Loucy (cell line): Measurements from ENCODE around the gene NBEAL2.

Experiments used
- H2AFZ ChIP-seq: fragments of 200-600 bp; sonication (generic); 2 replicates; pipeline ENCODE4 v1.6.0; 2016; ENCODE audit warnings: antibody characterized with exemption, mild to moderate bottlenecking, low read length, moderate library complexity
- H3F3A ChIP-seq: fragments of 200-600 bp; 2 replicates; pipeline ENCODE4 v1.6.0; 2016; ENCODE audit warnings: antibody characterized with exemption, low read depth, mild to moderate bottlenecking
- H3K27me3 ChIP-seq: fragments of 200-600 bp; sonication (generic); 2 replicates; pipeline ENCODE4 v1.6.1; 2014; ENCODE audit warnings: low read length, mild to moderate bottlenecking; ENCODE audit not compliant: insufficient read depth, poor library complexity, severe bottlenecking
- H3K36me3 ChIP-seq: fragments of 200-600 bp; sonication (generic); 2 replicates; pipeline ENCODE4 v1.6.1; 2016; ENCODE audit warnings: low read length; ENCODE audit not compliant: insufficient read depth
- H3K4me1 ChIP-seq: fragments of 200-600 bp; sonication (generic); 2 replicates; pipeline ENCODE4 v1.5.1; 2014; ENCODE audit warnings: low read length, mild to moderate bottlenecking; ENCODE audit not compliant: insufficient read depth, poor library complexity, severe bottlenecking
- H3K4me2 ChIP-seq: fragments of 200-600 bp; sonication (generic); 2 replicates; pipeline ENCODE4 v1.6.0; 2014; ENCODE audit warnings: antibody characterized with exemption, low read length, low read depth, mild to moderate bottlenecking; ENCODE audit not compliant: poor library complexity, severe bottlenecking
- H3K4me3 ChIP-seq: fragments of 200-600 bp; sonication (generic); 2 replicates; pipeline ENCODE4 v1.5.1; 2014; ENCODE audit warnings: low read length, mild to moderate bottlenecking, mixed read lengths; ENCODE audit not compliant: poor library complexity, severe bottlenecking
- H3K79me2 ChIP-seq: fragments of 200-600 bp; sonication (generic); 2 replicates; pipeline ENCODE4 v1.6.1; 2014; ENCODE audit warnings: low read length; ENCODE audit not compliant: insufficient read depth
- H3K9ac ChIP-seq: fragments of 200-600 bp; sonication (generic); 2 replicates; pipeline ENCODE4 v1.6.0; 2014; ENCODE audit warnings: mild to moderate bottlenecking, low read depth, low read length, moderate library complexity; ENCODE audit not compliant: poor library complexity, severe bottlenecking
- H3K9me2 ChIP-seq: fragments of 200-600 bp; sonication (generic); replicated peaks from 2 replicates; pipeline ENCODE4 v1.6.1; 2016; ENCODE audit warnings: low read depth, low read length, mixed read lengths
- H3K9me3 ChIP-seq: fragments of 200-600 bp; sonication (generic); 2 replicates; pipeline ENCODE4 v1.6.1; 2014; ENCODE audit warnings: mild to moderate bottlenecking, antibody characterized with exemption, low read length, low read depth; ENCODE audit not compliant: insufficient read depth
- H4K20me1 ChIP-seq: fragments of 200-600 bp; sonication (generic); 2 replicates; pipeline ENCODE4 v1.6.0; 2014; ENCODE audit warnings: antibody characterized with exemption, low read length, mild to moderate bottlenecking; ENCODE audit not compliant: insufficient read depth, poor library complexity, severe bottlenecking
- EZH2phosphoT487 ChIP-seq: fragments of 200-600 bp; IDR thresholded peaks from 2 replicates; pipeline ENCODE4 v1.6.1; 2018; ENCODE audit warnings: antibody characterized with exemption, mild to moderate bottlenecking, moderate library complexity, borderline replicate concordance
- TF ChIP-seq, protein P1 (sequence below): fragments of 200-600 bp; sonication (generic); conservative IDR thresholded peaks from 2 replicates; pipeline ENCODE4 v1.5.1; 2014; ENCODE audit warnings: mild to moderate bottlenecking, antibody characterized with exemption, low read length

NBEAL2 gene

DNA sequence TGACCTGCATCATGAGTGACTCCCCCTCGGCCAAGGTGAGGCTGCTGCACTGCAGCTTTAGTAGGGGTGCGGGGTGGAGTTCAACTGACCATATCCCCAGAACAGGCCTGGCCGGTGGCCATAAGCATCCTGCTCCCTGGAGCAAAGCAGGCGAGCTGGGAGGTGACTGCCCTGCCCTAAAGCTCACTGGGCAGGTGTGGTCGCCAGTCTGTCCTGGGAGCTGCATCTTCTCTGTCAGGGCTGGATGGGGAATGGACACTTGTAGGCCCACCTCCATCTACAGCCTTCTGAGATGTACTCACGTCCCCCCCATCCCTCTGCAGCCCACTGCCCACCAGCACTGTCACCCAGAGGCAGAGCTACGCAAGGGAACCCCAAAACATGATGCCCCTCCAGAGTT lies 14.5 kb downstream of the NBEAL2 start:
- no peaks in the 10 kb centered on the region for H3K9me2 ChIP-seq
- no peaks in the 10 kb centered on the region for H3F3A ChIP-seq
- no peak overlapping the region for H3K9ac ChIP-seq
- H4K20me1 ChIP-seq = no peaks in the 10 kb centered on the region
- no peak overlapping the region for H3K4me3 ChIP-seq
- H2AFZ ChIP-seq = no peak overlapping the region
- H3K4me2 ChIP-seq = no peak overlapping the region
- no peaks in the 10 kb centered on the region for H3K27me3 ChIP-seq
- no peaks in the 10 kb centered on the region for H3K9me3 ChIP-seq
- H3K4me1 ChIP-seq = peaks cover 45% of the 10 kb centered on the region
- peaks cover 34% of the 10 kb centered on the region for H3K79me2 ChIP-seq
- peaks cover 15% of the 10 kb centered on the region; the same call in 1 of the 2 replicates for H3K36me3 ChIP-seq
- TF ChIP-seq EZH2phosphoT487 = no peak
- TF ChIP-seq, protein P1, sequence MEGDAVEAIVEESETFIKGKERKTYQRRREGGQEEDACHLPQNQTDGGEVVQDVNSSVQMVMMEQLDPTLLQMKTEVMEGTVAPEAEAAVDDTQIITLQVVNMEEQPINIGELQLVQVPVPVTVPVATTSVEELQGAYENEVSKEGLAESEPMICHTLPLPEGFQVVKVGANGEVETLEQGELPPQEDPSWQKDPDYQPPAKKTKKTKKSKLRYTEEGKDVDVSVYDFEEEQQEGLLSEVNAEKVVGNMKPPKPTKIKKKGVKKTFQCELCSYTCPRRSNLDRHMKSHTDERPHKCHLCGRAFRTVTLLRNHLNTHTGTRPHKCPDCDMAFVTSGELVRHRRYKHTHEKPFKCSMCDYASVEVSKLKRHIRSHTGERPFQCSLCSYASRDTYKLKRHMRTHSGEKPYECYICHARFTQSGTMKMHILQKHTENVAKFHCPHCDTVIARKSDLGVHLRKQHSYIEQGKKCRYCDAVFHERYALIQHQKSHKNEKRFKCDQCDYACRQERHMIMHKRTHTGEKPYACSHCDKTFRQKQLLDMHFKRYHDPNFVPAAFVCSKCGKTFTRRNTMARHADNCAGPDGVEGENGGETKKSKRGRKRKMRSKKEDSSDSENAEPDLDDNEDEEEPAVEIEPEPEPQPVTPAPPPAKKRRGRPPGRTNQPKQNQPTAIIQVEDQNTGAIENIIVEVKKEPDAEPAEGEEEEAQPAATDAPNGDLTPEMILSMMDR = no peak

DNA sequence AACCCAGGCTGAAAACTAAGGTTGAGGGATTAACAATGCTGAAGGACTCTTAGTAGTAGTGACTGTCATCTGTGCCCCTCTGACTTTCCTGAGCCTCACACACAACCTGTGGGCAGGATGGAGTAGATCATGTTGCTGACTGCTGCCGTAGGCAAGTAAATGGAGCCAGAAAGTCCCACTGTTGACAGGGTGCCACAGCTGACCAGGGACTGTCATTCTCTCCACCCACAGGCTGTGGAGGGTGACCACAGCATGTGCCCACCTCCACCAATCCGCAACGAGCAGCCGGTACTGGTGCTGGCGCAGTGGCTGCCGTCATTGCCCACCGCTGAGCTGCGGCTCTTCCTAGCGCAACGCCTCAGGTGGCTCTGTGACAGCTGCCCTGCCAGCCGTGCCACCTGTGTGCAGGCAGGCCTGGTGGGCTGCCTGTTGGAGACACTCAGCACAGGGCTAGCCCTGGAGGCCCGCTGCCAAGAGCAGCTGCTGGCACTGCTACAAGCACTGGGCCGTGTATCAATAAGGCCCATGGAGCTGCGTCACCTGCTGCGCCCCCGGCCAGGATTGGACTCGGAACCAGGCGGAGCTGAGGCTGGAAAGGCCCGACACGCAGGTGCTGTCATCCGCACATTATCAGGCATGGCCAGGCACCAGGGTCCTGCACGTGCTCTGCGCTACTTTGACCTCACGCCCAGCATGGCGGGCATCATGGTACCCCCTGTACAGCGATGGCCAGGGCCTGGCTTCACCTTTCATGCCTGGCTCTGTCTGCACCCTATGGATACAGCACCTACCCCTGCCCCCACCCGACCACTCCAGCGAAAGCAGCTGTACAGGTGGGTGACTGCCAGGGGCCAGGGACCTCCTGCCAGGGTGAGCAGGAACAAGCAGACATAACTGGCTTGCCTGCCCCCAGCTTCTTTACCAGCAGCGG lies 15.6 kb downstream of the NBEAL2 start:
- H3K27me3 ChIP-seq = no peaks in the 10 kb centered on the region
- H3K4me1 ChIP-seq = peaks cover 34% of the 10 kb centered on the region
- H3K9ac ChIP-seq = no peak overlapping the region
- H3F3A ChIP-seq = no peaks in the 10 kb centered on the region
- H3K9me3 ChIP-seq = no peaks in the 10 kb centered on the region
- H3K79me2 ChIP-seq = peaks cover 23% of the 10 kb centered on the region
- H3K9me2 ChIP-seq = no peaks in the 10 kb centered on the region
- H3K4me2 ChIP-seq = no peak overlapping the region
- no peaks in the 10 kb centered on the region for H4K20me1 ChIP-seq
- H2AFZ ChIP-seq = no peak overlapping the region
- TF ChIP-seq EZH2phosphoT487 = no peak
- TF ChIP-seq, protein P1 = no peak
- H3K36me3 ChIP-seq = peaks cover 25% of the 10 kb centered on the region; the same call in 1 of the 2 replicates
- H3K4me3 ChIP-seq = no peak overlapping the region

DNA sequence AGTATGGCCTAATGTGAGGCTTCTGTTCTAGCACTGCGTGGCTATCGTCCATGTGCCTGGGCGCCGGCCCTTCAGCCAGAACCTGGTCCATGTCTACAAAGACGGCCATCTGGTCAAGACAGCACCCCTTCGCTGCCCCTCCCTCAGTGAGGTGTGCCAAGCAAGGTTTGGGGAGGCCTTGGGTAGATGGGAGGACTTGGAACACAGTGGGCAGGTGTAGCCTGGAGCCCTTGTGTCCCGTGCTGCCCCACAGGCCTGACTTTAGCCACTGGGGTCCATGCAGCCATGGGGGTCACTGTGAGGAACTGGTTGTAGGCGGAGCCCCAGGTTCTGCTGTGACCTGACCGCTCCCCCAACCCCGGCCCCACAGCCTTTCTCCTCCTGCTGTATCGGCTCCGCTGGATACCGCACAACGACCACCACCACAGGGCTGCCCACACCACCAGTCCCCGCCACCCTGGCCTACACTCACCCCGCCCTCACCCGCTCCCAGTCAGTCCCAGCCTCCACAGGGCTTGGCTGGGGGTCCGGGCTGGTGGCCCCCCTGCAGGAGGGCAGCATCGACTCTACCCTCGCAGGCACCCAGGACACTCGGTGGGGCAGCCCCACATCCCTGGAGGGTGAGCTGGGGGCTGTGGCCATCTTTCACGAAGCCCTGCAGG lies 16.6 kb downstream of the NBEAL2 start:
- Histone ChIP-seq H3K4me1 (peaks cover 26% of the 10 kb centered on the region), H3K9me2 (no peaks in the 10 kb centered on the region), H3K4me2 (no peak overlapping the region), H3F3A (no peaks in the 10 kb centered on the region), H3K36me3 (peaks cover 35% of the 10 kb centered on the region; the same call in 1 of the 2 replicates), H3K9ac (no peak overlapping the region), H3K4me3 (no peak overlapping the region), H3K9me3 (no peaks in the 10 kb centered on the region), H2AFZ (no peak overlapping the region), H3K79me2 (peaks cover 14% of the 10 kb centered on the region; the same call in 1 of the 2 replicates), H3K27me3 (no peaks in the 10 kb centered on the region), H4K20me1 (no peaks in the 10 kb centered on the region)
- TF ChIP-seq, protein P1 = no peak
